ENCODE results near the gene NECAB2.

- no peak for TF ChIP-seq POLR2A (IDR thresholded peaks at IDR 0.05; ENCODE audit: low read length)
- no peak for TF ChIP-seq GATA1 (IDR thresholded peaks at IDR 0.05; ENCODE audit: low read depth, low read length)
Measured at GRCh38 chr16:84007965-84008364, 39.9 kb downstream of the NECAB2 start.

Data from erythroblast (primary cell).